HG03175 (cell line): ENCODE measurements around the gene GRIA4.

Experiments
- ATAC-seq: cut with Tn5 transposase; IDR thresholded peaks from one replicate; pipeline ENCODE4 v1.9.1; 2021; ENCODE audit warnings: mild to moderate bottlenecking, moderate library complexity; ENCODE audit not compliant: unreplicated experiment

The GRIA4 gene

DNA sequence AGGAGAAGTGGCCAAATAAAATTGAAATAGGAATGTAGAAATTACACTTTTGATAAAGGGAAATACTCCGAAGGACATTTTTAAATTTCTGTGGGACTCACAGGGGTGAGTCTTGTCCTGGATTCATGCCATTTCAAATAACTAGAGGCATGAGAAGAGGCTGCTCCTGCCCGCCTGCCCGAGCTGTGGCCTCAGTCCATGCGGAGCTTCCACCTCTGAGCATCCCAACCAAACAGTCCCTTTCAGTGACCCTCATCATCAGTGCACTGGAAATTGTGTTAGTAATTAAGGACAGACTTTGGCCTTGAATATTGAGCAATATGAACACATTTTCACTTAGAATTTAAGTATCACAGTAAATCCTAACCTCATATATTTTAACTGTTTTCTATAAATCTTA lies 25.6 kb downstream of the GRIA4 start:
- no peak for ATAC-seq

DNA sequence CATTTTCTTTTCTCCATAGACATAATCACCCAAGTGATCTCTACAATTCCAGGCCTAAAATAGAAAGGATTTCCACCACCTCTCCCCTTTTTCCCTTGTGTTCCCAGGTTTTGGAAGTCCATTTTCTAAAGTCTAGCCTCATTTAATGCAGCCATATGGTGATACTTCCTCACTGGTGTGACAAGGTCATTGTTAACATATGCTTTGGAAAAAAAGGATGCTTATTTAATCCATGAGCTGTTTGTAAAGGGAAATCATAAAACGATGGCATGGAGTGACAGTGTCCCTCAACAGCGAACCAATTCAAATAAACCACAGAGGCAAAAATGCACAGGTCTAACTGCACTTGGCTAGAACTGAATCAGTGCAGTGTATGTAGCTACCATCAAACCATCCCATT lies 26.6 kb downstream of the GRIA4 start:
- no peak for ATAC-seq

DNA sequence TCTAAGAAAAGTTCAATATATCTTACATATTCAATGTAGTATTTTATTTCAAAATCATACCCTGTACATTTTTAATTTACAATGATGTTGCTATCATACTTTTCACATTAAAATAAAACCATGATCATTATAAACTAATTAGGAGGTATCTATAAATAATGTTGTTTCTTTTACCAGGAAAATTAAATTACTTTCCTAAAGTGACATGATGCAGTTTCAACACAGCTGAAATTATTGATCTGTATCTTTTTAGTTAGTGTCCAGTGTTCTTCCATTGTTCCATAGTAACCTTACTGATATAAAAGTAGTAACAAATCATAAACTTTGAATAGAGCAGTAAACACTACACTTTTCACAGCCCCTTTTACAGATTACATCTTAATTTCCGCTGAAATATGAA lies 29.7 kb downstream of the GRIA4 start:
- no peak for ATAC-seq

DNA sequence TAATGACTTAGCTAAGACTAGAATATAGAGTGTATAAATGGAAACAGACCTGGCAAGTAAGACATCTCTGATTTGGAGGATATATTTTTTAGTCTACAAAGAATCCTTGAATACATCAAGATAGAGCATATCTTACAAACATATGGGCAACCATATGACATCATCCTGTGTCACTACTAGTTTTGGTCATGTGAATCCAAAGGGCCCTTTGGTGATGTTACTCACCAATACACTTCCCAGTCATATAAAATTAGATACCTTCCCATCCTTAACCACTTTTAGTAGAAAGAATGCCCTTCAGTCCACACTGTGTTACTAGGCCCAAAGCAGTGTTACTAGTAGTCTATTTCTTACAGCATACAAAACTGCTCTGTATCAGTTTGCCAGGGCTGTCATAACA lies 31.6 kb downstream of the GRIA4 start:
- ATAC-seq = no peak

DNA sequence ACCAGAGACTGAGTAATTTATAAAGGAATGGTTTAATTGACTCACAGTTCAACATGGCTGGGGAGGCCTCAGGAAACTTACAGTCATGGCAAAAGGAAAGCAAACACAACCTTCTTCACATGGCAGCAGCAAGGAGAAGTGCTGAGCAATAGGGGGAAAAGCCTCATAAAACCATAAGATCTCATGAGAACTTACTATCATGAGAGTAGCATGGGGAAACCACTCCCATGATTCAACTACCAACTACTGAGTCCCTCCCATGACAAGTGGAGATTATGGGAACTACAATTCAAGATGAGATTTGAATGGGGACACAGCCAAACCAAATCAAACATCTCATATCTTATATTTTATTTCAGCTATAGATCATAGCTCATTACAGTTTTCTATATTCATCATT lies 33.0 kb downstream of the GRIA4 start:
- no peak for ATAC-seq

DNA sequence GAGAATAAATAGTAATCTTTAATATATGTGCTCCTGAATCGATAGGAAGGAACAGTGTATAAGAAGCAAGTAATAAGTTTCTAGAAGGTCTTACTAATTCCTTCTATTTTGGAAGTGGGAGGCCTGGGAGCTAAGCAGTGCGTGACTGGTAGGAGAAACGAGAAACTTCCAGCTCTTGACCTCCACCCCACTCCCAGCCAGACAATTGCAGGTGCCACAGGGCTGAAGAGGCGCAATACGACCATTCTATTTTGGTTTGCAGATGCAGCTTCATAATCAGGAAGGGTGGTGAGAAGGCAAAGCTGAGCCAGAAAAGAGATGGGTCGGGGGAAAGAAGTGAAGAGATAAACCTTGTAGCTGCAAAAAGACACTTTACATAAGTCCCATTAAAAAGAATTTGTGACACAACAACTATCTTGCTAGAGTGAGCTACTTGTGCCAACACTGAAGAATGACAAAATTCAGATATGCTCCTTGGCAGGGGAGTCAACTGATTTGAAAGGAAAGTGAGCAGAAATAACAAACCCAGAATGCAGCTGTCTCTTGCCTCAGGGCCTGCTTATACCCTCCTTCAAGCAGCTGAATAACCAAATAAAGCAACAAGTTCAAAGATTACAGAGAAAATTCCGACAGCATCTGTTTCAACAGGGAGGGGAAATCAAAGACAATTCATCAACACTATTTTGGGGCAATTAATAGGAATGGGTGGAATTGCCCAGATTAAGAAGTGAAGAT lies 35.1 kb downstream of the GRIA4 start:
- no peak for ATAC-seq

DNA sequence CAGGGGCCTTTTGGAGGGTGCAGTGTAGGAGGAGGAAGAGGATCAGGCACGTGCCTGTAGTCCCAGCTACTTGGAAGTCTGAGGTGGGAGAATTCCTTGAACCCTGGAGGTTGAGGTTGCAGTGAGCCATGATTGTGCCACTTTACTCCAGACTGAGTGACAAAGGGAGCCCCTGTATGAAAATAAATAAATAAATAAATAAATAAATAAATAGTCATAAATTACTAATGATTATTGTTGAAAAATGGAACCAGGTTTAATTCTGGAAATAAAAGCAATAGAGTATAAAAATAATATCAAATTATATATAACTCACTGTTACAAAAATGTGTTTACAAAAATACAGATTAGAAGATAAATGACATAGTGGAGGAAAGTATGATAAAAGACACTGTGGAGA lies 37.9 kb downstream of the GRIA4 start:
- ATAC-seq = no peak

DNA sequence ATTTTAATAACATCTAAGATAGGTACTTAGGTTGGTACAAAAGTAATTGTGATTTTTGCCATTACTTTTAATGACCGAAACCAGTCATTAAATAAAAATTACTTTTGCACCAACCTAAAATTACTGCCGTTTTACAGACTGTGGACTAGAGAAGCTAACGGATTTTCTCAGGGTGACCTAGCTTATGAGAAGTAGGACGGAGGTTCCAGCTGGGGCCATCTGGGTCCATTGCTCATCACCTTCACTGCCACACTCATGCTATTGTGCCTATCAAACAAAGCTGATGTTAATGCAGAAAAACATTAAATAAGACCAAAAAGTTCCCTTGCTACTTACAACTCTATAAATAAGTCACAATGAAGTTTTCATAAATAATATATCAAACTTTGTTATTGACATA lies 38.9 kb downstream of the GRIA4 start:
- no peak for ATAC-seq

DNA sequence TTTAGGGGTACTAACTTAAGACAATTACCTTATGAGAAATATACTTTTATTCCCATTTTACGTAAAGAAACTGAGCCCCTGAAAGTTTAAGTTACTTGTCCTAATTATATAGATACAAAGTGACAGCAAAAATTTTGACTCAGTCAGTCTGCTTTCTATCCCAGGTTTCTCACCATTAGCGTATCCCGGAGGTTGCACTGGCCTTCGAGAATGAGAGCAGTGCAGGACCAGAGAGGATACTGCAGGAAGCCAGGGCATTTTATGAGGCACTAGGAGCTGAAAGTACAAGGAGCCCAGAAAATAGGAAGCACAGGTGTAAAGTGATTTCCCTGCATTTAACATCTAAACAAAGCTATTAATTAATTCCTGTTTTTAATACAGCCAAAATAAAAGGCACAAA lies 55.4 kb downstream of the GRIA4 start:
- ATAC-seq = no peak

DNA sequence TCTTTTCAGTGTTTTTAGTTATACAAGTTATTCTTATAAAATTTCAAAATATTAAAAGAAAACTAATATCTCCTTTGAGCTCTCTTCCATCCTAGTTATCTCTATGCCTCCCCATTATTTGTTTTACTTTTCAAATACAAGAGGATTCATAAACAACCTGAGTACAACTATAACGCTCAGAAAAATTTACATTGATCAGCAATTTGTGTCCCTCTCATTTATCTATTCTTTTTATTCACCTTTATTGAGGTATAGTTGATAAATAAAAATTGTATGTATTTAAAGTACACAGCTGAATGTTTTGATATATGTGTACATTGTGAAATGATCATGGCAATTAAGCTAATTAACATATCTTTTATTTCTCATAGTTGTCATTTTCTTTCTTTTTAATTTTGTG lies 57.6 kb downstream of the GRIA4 start:
- ATAC-seq = no peak

DNA sequence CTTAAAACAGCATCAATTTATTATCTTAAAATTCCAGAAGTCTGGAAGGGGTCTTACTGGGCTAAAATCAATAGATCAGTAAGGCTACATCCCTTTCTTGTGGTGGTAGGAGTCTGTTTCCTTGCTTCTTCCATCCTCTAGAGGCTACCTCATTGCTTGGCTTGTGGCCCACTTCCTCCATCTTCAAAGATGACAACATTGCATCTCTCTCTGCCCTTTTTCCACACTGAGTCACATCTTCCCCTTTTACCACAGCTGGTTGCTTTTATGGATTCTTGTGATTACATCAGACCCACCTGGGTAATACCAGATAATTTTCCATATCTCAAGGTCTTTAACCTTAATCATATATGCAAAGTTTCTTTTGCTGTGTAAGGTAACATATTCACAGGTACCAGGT lies 60.9 kb downstream of the GRIA4 start:
- no peak for ATAC-seq

DNA sequence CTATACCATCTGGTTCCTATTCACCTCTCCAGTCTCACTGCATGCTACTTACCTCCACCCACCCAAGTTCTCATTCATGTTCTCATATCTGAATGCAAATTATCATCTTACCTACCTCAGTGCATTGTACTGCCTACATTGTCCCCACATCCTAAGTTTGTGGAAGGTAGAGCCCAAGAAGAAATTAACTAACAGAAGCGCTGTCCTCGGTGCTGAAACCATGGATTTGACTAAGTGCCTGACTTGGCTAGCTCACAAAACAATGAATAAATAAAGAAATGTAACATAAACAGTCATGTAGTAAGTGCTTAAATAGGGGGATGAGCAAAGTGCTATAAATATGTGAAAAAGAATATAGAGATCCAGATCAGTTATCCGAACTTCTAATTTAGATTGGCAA lies 63.2 kb downstream of the GRIA4 start:
- ATAC-seq = no peak

DNA sequence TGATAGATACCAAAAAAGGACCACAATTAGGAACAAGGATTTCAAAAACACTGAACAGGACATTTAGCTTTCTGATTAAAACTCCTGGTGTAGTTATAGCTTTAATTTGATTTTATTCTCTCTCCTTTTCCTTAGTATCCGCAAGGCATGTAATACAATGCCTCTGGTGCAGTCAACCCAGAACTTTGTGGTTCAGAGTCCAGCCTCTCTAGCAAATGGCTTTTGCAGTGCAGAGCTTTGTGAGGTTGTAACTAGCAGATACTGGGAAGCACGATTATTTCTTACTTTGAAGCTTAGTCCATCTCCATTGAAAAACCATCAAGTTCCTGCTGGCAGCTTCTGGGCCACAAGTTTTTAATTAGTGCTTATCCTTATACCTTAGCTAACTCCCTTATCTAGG lies 79.8 kb downstream of the GRIA4 start:
- ATAC-seq = no peak

DNA sequence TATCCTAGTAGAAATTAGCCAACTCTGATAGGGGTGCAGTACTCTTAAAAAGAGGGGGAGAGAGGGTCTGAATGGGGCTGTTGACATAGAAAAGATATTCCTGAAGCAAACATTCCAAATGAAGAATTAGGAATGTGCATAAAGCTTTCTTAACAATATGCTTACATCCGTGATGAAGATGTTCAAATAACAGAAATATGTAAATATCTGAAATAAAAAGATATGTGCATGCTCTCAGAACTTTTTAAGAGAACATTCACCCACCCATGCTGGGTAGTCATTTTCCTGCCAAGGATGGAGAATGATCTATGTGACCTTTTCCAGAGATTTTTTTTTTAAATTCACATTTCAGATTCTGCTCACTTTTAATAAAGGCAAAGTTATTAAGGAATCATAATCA lies 80.6 kb downstream of the GRIA4 start:
- ATAC-seq = no peak

DNA sequence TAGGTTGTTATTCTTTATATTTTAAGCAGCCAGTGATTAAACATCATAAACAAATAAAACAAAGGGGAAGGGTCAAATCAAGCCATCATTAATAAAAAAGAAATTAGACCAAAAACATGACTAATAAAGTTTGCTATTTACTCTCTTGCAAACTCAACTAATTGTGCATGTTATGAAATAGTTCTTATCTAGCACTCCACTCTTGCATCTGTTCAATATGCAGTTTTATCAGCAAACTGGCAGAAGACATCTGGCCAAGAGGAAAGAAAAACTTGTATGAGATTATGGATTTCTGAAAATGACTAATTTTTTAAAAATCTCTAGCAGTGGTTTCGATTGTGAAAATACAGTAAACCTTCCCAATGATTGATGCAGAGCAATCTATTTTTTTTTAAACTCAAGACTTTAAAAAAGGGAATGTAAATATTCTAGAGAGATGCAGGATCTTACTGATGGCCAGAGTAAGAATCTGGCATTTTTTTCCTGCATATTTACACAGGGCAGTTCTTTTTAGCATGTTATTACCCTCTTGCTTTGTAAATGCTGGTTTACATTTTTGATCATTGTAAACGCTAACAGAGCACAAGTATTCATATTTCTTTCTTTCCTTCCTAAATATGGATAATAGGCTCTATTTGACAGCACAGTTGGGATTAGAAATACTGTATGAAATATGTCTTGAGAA lies 83.3 kb downstream of the GRIA4 start:
- ATAC-seq = no peak

DNA sequence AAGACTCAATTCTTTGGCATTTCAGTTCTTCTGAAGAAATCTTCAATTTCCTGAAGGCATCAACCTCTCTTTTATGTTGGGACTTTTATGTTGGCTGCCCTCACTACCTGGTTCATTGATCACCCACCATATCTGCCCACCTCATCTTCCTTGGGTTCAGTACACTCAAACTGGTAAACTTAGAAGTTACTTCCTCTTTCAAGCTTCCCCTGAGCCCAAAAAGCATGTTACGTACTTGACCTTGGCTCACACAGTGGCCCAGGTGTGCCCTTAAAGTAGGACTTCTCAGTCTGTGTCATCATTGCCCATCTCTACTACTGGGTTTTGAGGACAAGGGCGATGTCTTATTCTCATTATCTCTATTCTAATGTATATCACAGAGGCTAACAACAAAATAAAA lies 86.1 kb downstream of the GRIA4 start:
- no peak for ATAC-seq

DNA sequence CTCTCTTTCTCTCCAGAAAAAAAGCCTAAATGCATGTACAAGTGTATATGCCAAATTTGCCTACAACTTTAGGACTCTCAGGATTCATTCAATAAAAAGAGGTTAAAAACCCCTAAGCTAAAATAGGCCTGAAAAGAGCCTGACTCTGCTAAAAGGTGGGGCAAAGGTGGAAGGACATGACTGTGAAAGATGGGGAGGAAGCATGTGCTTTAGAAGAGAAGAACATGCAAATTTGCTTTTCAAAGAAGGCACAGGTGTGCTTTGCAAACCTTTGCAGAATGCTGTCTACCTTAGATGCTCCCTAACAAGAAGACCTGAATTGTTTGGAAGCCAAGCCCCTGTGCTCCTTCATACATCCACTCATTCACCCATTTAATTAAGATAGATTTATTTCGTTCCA lies 87.4 kb downstream of the GRIA4 start:
- ATAC-seq = no peak

DNA sequence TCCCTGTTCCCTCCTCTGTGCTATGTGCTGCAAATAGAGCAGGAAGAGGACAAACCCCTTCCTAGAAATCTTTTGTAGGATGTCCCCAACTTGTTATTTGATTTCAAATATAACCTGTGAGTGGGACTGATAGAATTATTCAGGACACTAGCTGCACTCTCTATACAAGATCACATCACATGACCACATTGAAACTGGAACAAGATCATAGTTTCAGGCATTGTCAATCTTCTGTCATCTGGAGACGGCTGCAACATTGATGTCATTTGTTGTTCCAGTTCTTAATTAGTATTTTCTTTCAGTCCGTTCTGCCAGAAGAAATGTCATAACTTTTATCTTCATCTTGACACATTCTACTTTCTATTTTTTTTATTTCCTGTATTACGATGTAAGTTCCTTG lies 89.3 kb downstream of the GRIA4 start:
- ATAC-seq = peak; percentile 44

DNA sequence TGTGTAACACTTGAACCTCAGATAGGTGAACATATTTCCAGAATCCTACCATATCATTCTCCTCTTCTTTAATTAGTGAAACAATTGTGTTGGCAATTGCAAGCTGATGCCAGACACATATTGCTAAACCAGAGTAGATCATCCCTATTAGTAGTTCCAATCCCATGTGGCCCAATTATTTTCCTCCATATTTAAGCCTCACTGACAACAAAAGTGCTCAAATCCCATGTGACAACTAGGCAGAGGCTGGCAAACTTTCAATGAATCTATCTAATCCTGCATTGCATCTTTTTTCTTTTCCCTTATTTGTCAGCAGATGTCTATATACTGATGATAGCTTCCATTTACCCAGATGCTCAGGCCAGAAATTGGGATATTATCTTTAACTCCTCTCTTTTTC lies 90.4 kb downstream of the GRIA4 start:
- no peak for ATAC-seq

DNA sequence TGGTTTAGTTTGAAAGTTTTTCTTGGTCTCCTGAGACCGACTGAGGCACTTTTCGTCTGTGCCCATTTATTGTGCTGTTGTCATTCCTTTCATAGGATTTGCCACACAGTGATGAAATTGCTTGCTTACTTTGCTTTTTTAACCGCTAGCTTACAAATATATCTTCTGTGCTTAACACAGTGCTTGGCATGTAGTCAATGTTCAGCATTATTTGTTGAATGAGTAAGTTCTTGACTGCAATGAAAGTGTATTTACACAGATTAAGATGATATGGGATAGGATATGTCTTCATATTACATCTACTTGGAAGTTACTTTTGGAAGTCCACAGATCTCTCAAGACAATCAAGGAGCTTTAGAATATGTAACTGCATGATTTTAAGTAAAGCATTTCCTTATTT lies 91.2 kb downstream of the GRIA4 start:
- ATAC-seq = no peak

DNA sequence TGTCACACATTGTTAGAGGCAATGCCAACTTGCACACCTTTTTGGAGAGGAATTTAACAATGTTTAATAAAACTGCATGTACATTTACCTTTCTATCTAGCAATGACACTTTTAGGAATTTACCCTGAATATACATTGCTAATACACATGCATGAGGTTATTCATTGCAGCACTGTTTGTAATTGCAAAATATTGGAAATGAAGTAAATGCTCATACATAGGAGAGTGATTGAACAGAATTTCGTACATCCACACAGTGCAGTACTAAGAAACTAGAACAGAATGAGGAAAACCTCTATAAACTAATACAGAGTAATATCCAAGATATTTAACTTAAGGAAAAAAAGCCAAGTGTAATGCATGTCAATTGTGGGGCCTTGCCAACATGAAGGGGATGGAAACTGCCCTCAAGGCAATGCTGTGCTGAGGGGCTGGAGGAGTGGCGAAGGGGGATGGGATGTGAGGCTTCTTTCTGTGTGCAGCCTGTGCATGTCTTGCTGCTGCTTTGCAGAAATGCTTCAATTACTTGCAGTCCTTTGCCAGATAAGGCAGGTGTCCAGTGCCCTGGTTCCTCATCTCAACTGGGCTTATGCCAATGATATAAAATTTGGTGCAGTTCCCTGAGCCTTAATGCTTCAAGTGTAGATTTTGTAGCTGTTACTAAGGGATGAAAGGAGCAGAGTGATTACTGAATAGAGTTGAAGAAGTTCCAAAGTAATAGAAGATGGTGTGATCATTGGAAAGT lies 96.1 kb downstream of the GRIA4 start:
- ATAC-seq = no peak

DNA sequence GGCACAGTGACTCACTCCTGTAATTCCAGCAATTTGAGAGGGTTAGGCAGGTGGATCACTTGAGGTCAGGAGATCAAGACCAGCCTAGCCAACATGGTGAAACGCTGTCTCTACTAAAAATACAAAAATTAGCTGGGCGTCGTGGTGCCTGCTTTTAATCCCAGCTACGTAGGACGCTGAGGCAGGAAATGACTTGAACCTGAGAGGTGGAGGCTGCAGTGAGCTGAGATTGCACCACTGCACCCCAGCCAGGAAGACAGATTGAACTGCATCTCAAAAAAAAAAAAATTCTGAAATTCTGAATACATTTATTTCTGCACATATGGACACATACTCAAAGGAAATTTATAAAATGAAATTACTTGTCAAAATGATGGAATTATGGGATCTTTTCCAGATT lies 103.2 kb downstream of the GRIA4 start:
- ATAC-seq = no peak
